A549 (cell line): Measurements from ENCODE around the gene INAFM1. TPM values are rescaled to one million over a fixed set of nuclear protein-coding genes. Genes with fewer than 3 reads are reported as not detected.
"Not testable (repeated sequence)": the region's sequence is repeated elsewhere in the genome, so short reads cannot be mapped to it uniquely, and the experiment has no call there.

Source experiments
- ATAC-seq, 2 experiments: fragments of 200-7000 bp in 1 of 2; fragments of >200 bp in 1 of 2; cut with Nextera tagmentation in 1 of 2; cut with Tn5 transposase in 1 of 2; 3 replicates each; pipeline versions ENCODE4 v1.8.0 to v1.9.1; 2018 to 2020; ENCODE audit warnings: mild to moderate bottlenecking in 1 of 2, moderate library complexity in 1 of 2
- CTCF ChIA-PET: fragments of 300-600 bp; sonication (Branson Sonifier 250); formaldehyde crosslinking; extraction: SDS; loops from one replicate; lab custom pipeline; 2021; ENCODE audit warnings: antibody characterized with exemption, inconsistent platforms; lab: Yijun Ruan, JAX
- POLR2A ChIA-PET: fragments of 350-600 bp; formaldehyde crosslinking; extraction: SDS; loops from one replicate; lab custom pipeline; 2021; ENCODE audit warnings: antibody characterized with exemption, inconsistent platforms; lab: Yijun Ruan, JAX
- DNase-seq, 2 experiments: peaks; one replicate each; pipeline versions ENCODE4 v3.0.0 to v3.0.0-alpha.2; 2011 to 2016; ENCODE audit warnings: low read depth in 1 of 2, low spot score in 1 of 2
- FAIRE-seq: peaks from 2 replicates; lab custom pipeline; 2011; peaks lifted over from hg19 to GRCh38; lab: Jason Lieb, UNC
- H3K27ac ChIP-seq, 2 experiments: fragments of >200 bp; sonication (Bioruptor Twin); formaldehyde crosslinking; 3 replicates each; pipeline ENCODE4 v1.5.1; 2016 to 2017
- H3K4me1 ChIP-seq: fragments of >200 bp; sonication (Bioruptor Twin); formaldehyde crosslinking; 3 replicates; pipeline ENCODE4 v1.6.1; 2016
- H3K4me2 ChIP-seq: fragments of >200 bp; sonication (Bioruptor Twin); formaldehyde crosslinking; 3 replicates; pipeline ENCODE4 v1.6.1; 2016
- H3K4me3 ChIP-seq: fragments of >200 bp; sonication (Bioruptor Twin); formaldehyde crosslinking; 3 replicates; pipeline ENCODE4 v1.5.1; 2016
- H3K9me3 ChIP-seq: fragments of >200 bp; sonication (Bioruptor Twin); formaldehyde crosslinking; 3 replicates; pipeline ENCODE4 v1.6.1; 2016
- CBX2 ChIP-seq: fragments of 200-600 bp; sonication (generic); IDR thresholded peaks from 2 replicates; pipeline ENCODE4 v1.6.1; 2016; ENCODE audit warnings: low read depth, mild to moderate bottlenecking, borderline replicate concordance
- CEBPB ChIP-seq, 2 experiments: fragments of >200 bp in 1 of 2; sonication (Bioruptor Twin) in 1 of 2; formaldehyde crosslinking in 1 of 2; IDR thresholded peaks; 2 replicates each; pipeline ENCODE4 v1.6.1; 2012 to 2016
- EHF ChIP-seq: fragments of 250-450 bp; sonication (Bioruptor Pico); IDR thresholded peaks from 2 replicates; pipeline ENCODE4 v1.5.0; 2020; ENCODE audit warnings: mild to moderate bottlenecking
- FOSL2 ChIP-seq, 2 experiments: fragments of 450-650 bp in 1 of 2; fragments of >200 bp in 1 of 2; sonication (Bioruptor Twin) in 1 of 2; formaldehyde crosslinking; IDR thresholded peaks; 2 replicates each; pipeline versions ENCODE4 v1.5.0 to v1.6.1; 2016 to 2020; ENCODE audit warnings: mild to moderate bottlenecking in 1 of 2, moderate library complexity in 1 of 2
- FOXS1 ChIP-seq: fragments of 250-450 bp; sonication (Bioruptor Pico); IDR thresholded peaks from 2 replicates; pipeline ENCODE4 v1.5.0; 2020; ENCODE audit warnings: mild to moderate bottlenecking, moderate library complexity
- HEYL ChIP-seq: fragments of 250-450 bp; sonication (Bioruptor Pico); IDR thresholded peaks from 2 replicates; pipeline ENCODE4 v1.8.0; 2021; ENCODE audit warnings: mild to moderate bottlenecking, moderate library complexity
- HOXA7 ChIP-seq: fragments of 250-450 bp; sonication (Bioruptor Pico); IDR thresholded peaks from 2 replicates; pipeline ENCODE4 v1.5.0; 2020; ENCODE audit warnings: mild to moderate bottlenecking, moderate library complexity
- HOXB13 ChIP-seq: fragments of 250-450 bp; sonication (Bioruptor Pico); IDR thresholded peaks from 2 replicates; pipeline ENCODE4 v1.5.0; 2020; ENCODE audit warnings: low read depth, mild to moderate bottlenecking, moderate library complexity
- JUNB ChIP-seq: fragments of >200 bp; sonication (Bioruptor Twin); formaldehyde crosslinking; IDR thresholded peaks from 2 replicates; pipeline ENCODE4 v1.6.1; 2016
- KDM1A ChIP-seq: fragments of 200-600 bp; sonication (generic); IDR thresholded peaks from 2 replicates; pipeline ENCODE4 v1.6.1; 2016; ENCODE audit warnings: low read depth, mild to moderate bottlenecking
- MAFK ChIP-seq: fragments of 450-650 bp; IDR thresholded peaks from 2 replicates; pipeline ENCODE4 v1.6.1; 2014; ENCODE audit not compliant: partially characterized antibody
- MAX ChIP-seq: IDR thresholded peaks from 2 replicates; pipeline ENCODE4 v1.6.1; 2012
- NR3C1 ChIP-seq: fragments of >200 bp; sonication (Bioruptor Twin); formaldehyde crosslinking; IDR thresholded peaks from 3 replicates; pipeline ENCODE4 v1.6.1; 2017
- POLR2A ChIP-seq: IDR thresholded peaks from 2 replicates; pipeline ENCODE4 v1.6.1; 2012; ENCODE audit warnings: mild to moderate bottlenecking, low read length
- POLR2AphosphoS2 ChIP-seq: conservative IDR thresholded peaks from 2 replicates; pipeline ENCODE4 v1.6.1; 2012; ENCODE audit warnings: low read length, improper control_type of control experiment, inconsistent platforms
- RAD21 ChIP-seq, 2 experiments: fragments of >200 bp in 1 of 2; sonication (Bioruptor Twin) in 1 of 2; formaldehyde crosslinking in 1 of 2; IDR thresholded peaks in 1 of 2; conservative IDR thresholded peaks in 1 of 2; 2 replicates in 1 of 2; 3 replicates in 1 of 2; pipeline ENCODE4 v1.6.1; 2012 to 2018; ENCODE audit warnings: inconsistent platforms in 1 of 2
- RFX5 ChIP-seq: fragments of 450-650 bp; IDR thresholded peaks from 2 replicates; pipeline ENCODE4 v1.7.1; 2014; ENCODE audit warnings: antibody characterized with exemption, mild to moderate bottlenecking, moderate library complexity
- TFCP2L1 ChIP-seq: fragments of 250-450 bp; sonication (Bioruptor Pico); IDR thresholded peaks from 2 replicates; pipeline ENCODE4 v1.5.0; 2021; ENCODE audit warnings: mild to moderate bottlenecking
- ZC3H11A ChIP-seq: fragments of 450-650 bp; IDR thresholded peaks from 2 replicates; pipeline ENCODE4 v1.6.1; 2014; ENCODE audit warnings: antibody characterized with exemption, mild to moderate bottlenecking
- ZSCAN20 ChIP-seq: fragments of 250-450 bp; sonication (Bioruptor Pico); IDR thresholded peaks from 2 replicates; pipeline ENCODE4 v1.8.0; 2022; ENCODE audit warnings: mild to moderate bottlenecking, moderate library complexity
- WGBS: methylation state at CpG from one replicate; pipeline ENCODE4 v1.1.6; 2017; ENCODE audit errors: missing lambda C conversion rate; 5-methylcytosine and 5-hydroxymethylcytosine counted together
- polyA plus RNA-seq, 4 experiments: library from polyadenylated mRNA; depleted of rRNA in 3 of 4; stranded (reverse); fragments of >200 nt; fragmentation: RNase III in 1 of 4; extraction: RNeasy Plus Mini Kit Qiagen cat#74134 plus additional on column Dnase treatment in 1 of 4; gene quantifications; 2 replicates in 3 of 4; 3 replicates in 1 of 4; pipeline ENCODE4 v1.2.3, GENCODE V29; 2011 to 2017
- TF ChIP-seq, protein P1 (sequence below): fragments of >200 bp; sonication (Bioruptor Twin); formaldehyde crosslinking; IDR thresholded peaks from 3 replicates; pipeline ENCODE4 v1.6.1; 2016
- TF ChIP-seq, protein P2 (sequence below): fragments of 450-650 bp; IDR thresholded peaks from 2 replicates; pipeline ENCODE4 v1.6.1; 2014; ENCODE audit warnings: antibody characterized with exemption
- TF ChIP-seq, protein P3 (sequence below): fragments of >200 bp; sonication (Bioruptor Twin); formaldehyde crosslinking; IDR thresholded peaks from 2 replicates; pipeline ENCODE4 v1.6.1; 2016

INAFM1 gene
- polyA plus RNA-seq, 2 of the 4 experiments (the other 2 are of a cell fraction) = 1.5 to 5.5 TPM

DNA sequence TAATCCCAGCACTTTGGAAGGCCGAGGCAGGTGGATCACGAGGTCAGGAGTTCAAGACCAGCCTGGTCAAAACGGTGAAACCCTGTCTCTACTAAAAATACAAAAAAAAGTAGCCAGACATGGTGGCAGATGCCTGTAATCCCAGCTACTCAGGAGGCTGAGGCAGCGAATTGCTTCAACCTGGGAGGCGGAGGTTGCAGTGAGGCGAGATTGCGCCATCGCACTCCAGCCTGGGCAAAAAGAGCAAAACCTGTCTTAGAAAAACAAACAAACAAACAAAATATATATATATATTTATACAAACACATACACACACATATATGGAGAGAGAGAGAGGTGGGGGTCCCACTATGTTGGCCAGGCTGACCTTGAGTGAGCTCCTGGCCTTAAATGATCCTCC lies 21.7 kb upstream of the INAFM1 start:
- peak; percentile 35 to 76; a peak in 3 of 4 replicates for TF ChIP-seq CEBPB (IDR thresholded peaks at IDR 0.05)
- TF ChIP-seq, all 56 proteins: peak for 1; not testable (repeated sequence) for 55
- ChIA-PET CTCF (interaction anchor here (0.6 to 16.0 kb wide), 6 partner anchors 7 to 134 kb away, joined by 3 to 893 read pairs (median 16); no protein-coding TSS in a partner anchor), POLR2A (interaction anchor here (0.9 to 5.8 kb wide), 2 partner anchors 9 to 21 kb away, joined by 3 to 57 read pairs; no protein-coding TSS in a partner anchor)
- FAIRE-seq, DNase-seq, ATAC-seq, H3K9me3 ChIP-seq, H3K4me3 ChIP-seq: not testable (repeated sequence)
- Histone ChIP-seq H3K4me2 (peak overlapping the region; percentile 45), H3K4me1 (peaks cover 30% of the 10 kb centered on the region), H3K27ac (peak overlapping the region; percentile 37 to 74; a peak in 5 of 6 replicates)
- WGBS = 80% methylated on average over 8 of the region's 8 CpGs

GRCh38 chr19:47253467-47253881 lies 21.2 kb upstream of the INAFM1 start:
- DNase-seq (peak in 1 of 2 experiments; percentile 68), FAIRE-seq (no peak)
- CTCF ChIA-PET = interaction anchor here (0.6 to 16.0 kb wide), 8 partner anchors 8 to 240 kb away, joined by 3 to 893 read pairs (median 4); no protein-coding TSS in a partner anchor
- TF ChIP-seq ZC3H11A (no peak), FOSL2 (IDR thresholded peaks at IDR 0.05) (no peak), FOSL2 (CRISPR knock-in tag; IDR thresholded peaks at IDR 0.05) (peak; percentile 80), RFX5 (no peak)
- TF ChIP-seq, protein P1, sequence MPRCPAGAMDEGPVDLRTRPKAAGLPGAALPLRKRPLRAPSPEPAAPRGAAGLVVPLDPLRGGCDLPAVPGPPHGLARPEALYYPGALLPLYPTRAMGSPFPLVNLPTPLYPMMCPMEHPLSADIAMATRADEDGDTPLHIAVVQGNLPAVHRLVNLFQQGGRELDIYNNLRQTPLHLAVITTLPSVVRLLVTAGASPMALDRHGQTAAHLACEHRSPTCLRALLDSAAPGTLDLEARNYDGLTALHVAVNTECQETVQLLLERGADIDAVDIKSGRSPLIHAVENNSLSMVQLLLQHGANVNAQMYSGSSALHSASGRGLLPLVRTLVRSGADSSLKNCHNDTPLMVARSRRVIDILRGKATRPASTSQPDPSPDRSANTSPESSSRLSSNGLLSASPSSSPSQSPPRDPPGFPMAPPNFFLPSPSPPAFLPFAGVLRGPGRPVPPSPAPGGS = no peak
- TF ChIP-seq, protein P2, sequence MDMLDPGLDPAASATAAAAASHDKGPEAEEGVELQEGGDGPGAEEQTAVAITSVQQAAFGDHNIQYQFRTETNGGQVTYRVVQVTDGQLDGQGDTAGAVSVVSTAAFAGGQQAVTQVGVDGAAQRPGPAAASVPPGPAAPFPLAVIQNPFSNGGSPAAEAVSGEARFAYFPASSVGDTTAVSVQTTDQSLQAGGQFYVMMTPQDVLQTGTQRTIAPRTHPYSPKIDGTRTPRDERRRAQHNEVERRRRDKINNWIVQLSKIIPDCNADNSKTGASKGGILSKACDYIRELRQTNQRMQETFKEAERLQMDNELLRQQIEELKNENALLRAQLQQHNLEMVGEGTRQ = no peak
- TF ChIP-seq, all 56 proteins: peak for 1
- POLR2A ChIA-PET = interaction anchor here (0.9 to 5.8 kb wide), 2 partner anchors 10 to 21 kb away, joined by 3 to 57 read pairs; no protein-coding TSS in a partner anchor
- Histone ChIP-seq H3K4me2 (peak overlapping the region; percentile 45), H3K27ac (peak overlapping the region; percentile 37 to 74; a peak in 5 of 6 replicates), H3K9me3 (no peaks in the 10 kb centered on the region), H3K4me1 (peaks cover 35% of the 10 kb centered on the region), H3K4me3 (no peak overlapping the region)
- WGBS = 32% methylated on average over 3 of the region's 3 CpGs
- ATAC-seq = no peak

DNA sequence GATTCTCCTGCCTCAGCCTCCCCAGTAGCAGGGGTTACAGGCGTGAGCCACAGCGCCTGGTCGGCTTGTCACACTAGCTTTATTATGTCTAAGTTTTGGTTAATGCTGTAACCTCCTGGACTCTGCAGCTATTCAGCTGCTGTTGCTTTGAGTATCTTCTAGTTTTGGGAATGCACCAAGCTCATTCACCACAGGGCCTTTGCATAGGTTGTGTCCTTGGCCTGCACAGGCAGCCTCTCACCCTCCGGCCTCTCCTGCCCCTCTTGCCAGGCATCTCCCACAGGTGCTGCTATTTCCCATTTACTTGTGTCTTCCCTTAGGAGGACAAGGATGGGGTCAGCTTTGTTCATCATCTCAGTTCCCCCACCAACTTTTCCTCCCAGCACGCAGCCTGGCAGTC lies 20.7 kb upstream of the INAFM1 start:
- TF ChIP-seq RAD21 (conservative IDR thresholded peaks at IDR 0.05 in 1 of 2, IDR thresholded peaks at IDR 0.05 in 1 of 2) = no peak
- TF ChIP-seq MAX = no peak
- TF ChIP-seq, protein P2 = no peak
- no peak for TF ChIP-seq TFCP2L1 (CRISPR knock-in tag)
- TF ChIP-seq MAFK = no peak
- no peak for TF ChIP-seq POLR2A
- TF ChIP-seq, protein P3, sequence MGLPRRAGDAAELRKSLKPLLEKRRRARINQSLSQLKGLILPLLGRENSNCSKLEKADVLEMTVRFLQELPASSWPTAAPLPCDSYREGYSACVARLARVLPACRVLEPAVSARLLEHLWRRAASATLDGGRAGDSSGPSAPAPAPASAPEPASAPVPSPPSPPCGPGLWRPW = no peak
- no peak for TF ChIP-seq EHF (CRISPR knock-in tag)
- TF ChIP-seq CBX2 = no peak
- TF ChIP-seq POLR2AphosphoS2 = no peak
- no peak for TF ChIP-seq HOXA7 (CRISPR knock-in tag)
- no peak for TF ChIP-seq FOXS1 (CRISPR knock-in tag)
- TF ChIP-seq HEYL (CRISPR knock-in tag) = no peak
- no peak for TF ChIP-seq KDM1A
- no peak for TF ChIP-seq NR3C1
- no peak for TF ChIP-seq ZSCAN20 (CRISPR knock-in tag)
- no peak for TF ChIP-seq HOXB13 (CRISPR knock-in tag)
- TF ChIP-seq JUNB = no peak
- H3K27ac ChIP-seq = peak overlapping the region; percentile 37 to 74; a peak in 4 of 6 replicates
- no peak overlapping the region for H3K4me3 ChIP-seq
- H3K9me3 ChIP-seq = no peaks in the 10 kb centered on the region
- peaks cover 40% of the 10 kb centered on the region for H3K4me1 ChIP-seq
- peak overlapping the region; percentile 45 for H3K4me2 ChIP-seq
- no peak for ATAC-seq
- ChIA-PET CTCF (interaction anchor here (0.5 to 16.0 kb wide), 7 partner anchors 8 to 240 kb away, joined by 3 to 893 read pairs (median 4); no protein-coding TSS in a partner anchor), POLR2A (interaction anchor here (0.9 to 5.8 kb wide), 2 partner anchors 10 to 20 kb away, joined by 3 to 57 read pairs; no protein-coding TSS in a partner anchor)
- 93% methylated on average over 5 of the region's 5 CpGs for WGBS
- DNase-seq = no peak
- FAIRE-seq = no peak
